ENCODE measurements around the gene FCHSD1.
"Not testable (repeated sequence)": the region's sequence is repeated elsewhere in the genome, so short reads cannot be mapped to it uniquely, and the experiment has no call there.

Gene FCHSD1

DNA sequence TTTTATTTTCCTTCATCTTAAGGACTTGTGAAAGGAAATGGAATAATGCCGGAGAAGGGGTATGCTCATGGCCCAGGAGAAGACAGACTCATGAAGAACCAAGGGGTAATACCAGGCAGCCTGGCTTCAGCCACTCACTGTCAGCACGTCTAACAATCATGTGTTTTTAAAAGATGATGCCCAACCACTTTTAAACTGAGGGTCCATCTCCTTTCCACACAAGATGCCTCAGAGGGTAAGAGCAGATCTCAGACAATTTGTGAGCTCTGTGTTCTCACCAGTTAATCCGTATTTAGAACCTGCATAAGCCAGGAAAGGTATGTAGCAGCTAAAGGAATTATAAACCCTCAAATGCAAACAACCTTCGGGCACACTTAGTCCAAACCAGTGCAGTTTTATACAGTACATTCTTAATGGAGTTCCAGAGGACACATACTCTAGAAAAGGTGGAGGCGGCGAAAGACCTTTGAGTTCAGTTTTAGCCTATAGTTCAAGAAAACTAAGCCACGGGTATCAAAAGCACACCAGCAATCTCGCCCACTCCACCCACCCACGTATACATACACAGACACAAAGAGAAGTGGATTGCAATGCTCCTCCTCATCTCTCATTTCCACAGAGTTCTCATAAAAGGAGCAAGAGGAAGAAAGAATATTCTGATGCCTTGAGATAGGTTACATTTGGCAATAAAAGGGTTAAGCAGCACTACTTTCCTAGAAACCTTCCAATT is 35.1 kb downstream of the FCHSD1 start:
- DNase-seq = no peak

DNA sequence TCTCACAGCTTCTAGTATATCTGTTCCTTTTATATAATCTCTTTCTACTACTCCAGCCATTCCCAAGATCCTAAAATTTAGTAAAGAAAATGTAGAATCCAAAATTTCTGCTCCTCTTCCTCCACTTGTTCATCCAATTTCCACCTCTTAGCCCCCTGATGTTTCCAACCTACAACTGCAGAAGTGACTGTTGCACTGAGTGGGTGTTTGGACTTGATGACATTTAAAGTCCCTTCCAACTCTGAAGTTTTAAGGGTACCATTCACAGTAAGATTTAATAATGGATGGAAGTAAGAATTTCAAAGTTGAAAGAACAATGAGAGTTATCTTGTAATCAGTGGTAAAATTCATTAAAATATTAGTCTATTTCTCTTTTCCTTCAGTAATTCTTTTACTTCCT is 37.9 kb downstream of the FCHSD1 start:
- DNase-seq = no peak

DNA sequence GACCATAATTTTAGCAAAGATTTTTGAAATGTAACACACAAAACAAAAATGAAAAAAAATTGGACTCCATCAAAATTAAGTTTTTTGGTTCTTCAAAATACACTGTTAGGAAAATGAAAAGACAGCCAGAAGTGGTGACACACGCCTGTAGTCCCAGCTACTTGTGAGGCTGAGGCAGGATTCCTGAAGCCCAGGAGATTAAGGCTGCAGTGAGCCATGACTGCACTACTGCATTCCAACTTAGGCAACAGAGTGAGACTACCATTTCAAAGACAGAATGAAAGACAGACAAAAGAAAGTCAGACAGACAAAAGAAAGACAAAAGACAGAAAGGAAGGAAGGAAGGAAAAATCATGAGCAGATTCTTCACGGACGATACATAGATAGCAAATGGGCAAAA is 39.9 kb downstream of the FCHSD1 start:
- no peak for DNase-seq

DNA sequence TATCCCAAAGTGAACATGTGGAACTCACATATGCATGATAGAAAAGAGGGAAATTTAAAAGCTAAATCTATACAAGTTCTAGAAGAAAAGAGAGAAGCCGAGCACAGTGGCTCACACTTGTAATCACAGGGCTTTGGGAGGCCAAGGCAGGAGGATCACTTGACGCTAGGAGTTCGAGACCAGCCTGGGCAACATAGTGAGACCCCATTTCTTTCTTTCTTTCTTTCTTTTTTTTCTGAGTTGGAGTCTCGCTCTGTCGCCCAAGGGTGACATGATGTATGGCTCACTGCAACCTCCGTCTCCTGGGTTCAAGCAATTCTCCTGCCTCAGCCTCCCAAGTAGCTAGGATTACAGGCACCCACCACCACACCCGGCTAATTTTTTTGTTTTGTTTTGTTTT is 41.3 kb downstream of the FCHSD1 start:
- not testable (repeated sequence) for DNase-seq

DNA sequence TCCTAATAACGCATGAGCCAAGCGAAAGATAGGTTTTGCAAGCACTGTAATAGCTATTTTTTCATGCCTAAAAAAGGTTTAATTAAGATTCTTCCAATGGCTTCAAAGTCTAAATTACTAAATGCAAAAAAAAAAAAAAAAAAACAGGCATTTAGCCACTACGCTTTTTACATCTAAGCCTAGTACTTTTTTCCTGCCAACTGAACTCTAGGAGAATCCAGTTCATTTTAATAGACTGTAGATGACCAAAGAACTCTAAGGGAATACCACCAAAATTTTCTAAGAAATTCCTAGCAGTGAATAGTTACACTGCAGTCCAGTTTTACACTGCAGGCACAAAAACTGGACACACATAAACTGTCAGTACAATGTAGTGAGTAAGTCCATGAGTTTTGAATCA is 42.2 kb downstream of the FCHSD1 start:
- DNase-seq = no peak

DNA sequence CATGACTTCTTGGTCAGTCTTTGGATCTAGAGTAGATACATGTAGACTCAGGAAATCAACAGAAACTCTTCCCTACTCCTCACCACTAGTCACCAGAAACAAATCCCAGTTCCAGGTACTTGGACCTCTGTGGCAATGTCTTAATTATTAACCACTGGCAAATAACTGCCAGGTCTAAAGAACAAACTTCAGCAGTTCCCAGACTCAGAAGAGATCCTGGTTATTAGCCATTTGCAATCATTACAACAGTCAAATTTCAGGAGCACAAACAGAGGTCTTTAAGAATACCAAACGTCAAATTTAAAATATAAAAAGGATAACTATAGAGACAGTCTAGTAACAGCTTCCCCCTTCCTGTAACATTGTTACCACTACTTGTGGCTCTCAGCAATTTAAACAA is 42.7 kb downstream of the FCHSD1 start:
- DNase-seq = no peak

DNA sequence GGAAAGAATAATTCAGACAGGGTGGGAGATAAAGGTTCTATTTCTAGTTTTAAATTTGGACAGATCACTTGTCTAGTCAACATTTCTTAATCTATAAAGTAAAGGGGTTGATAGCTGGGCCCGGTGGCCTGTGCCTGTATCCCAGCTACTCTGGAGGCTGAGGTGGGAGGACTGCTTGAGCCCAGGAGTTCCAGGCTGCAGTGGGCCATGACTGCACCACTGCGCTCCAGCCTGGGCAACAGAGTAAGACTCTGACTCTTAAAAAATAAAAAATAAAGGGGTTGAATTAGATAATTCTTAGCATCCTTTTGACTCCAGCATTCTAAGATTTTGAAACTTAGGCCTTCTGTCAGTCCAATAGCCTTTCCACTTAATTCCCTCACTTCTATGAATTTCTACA is 43.2 kb downstream of the FCHSD1 start:
- no peak for DNase-seq

DNA sequence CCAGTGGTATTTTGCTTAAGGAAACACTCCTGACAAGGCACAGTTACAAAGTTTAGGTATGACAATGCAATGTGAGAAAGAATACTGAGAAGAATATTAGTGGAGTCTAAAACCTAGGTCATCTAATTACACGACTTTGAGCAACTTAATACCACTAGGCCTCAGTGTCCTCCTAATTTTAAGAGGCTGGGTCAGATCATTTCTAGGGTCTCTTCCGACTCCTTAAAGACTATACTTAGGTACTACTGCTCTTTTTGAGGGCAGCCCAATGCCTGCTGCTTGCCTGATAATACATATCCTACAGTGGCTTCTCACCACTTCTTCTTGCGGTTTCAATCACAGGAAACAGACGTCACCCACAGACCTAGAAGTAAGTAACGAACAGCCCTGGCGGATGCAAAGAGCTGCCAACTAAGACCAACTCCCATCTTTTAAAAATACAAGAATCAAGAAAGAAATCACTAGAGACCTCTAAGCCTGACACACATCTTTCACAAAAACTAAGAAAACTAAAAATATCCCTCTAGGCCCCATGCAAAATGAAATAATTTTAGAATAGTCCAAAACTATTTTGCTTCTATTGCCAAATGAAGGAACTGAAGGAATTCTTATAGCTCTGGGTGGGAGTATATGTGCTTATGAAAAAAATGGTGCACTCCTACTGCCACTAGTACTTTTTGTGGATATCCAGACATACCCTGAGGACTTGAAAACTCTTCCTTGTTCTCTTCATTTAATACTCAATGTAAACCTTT is 45.5 kb downstream of the FCHSD1 start:
- peak in 1 of 14 donors; percentile 14 for DNase-seq

DNA sequence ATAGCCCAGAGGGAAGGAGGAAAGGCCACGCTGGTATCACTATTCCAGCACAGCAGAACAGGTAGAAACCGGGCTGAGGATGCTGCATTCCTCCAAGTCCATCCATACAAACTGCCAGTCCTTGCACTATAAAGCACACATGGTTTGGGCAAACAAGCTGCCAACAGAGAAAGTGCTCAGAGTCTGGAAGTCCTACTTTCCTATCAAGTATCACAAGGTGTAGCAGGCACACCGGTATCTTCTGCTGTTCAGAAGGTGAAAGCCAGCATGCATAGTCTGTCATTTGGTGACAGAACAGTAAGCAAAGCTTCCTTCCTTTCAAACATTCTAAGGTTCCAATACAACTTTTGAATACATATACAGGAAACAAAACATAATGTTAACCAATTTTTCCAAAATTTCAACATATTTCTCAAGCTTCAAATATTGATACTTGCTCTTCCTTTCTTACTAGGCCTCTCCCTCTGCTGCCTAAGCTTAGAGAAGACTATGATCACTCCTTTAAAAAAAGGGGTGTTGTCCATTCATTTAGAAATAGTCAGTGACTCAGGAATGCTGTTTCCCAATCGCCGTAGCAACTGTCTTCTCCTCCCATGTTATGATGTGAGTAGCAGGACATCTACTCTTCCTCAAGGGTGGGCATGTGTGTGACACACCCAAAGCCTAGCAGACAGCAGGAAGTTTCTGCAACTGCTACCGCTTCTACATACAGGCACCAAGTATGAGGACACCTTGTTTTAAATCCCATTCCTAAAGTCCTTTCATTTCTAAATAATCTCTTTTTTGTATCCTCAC is 47.1 kb downstream of the FCHSD1 start:
- DNase-seq = no peak

DNA sequence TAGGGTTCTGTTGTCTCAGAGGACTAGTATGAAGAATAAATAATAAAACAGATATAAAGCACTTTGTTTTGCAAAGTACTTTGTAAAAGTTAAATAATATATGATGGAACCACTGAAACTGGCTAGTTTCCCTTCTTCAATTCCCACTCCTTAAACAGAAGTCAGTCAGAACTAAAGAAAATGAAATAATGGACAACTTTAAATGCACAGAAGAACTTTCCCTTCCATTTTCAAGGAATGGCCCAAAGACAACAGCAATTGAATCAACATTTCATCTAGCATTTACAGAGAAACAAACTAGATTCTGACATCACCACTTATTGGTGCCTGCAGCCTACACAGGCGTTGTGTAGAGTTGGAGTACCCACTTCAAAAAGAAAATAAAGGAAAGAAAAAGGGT is 48.6 kb downstream of the FCHSD1 start:
- DNase-seq = no peak

DNA sequence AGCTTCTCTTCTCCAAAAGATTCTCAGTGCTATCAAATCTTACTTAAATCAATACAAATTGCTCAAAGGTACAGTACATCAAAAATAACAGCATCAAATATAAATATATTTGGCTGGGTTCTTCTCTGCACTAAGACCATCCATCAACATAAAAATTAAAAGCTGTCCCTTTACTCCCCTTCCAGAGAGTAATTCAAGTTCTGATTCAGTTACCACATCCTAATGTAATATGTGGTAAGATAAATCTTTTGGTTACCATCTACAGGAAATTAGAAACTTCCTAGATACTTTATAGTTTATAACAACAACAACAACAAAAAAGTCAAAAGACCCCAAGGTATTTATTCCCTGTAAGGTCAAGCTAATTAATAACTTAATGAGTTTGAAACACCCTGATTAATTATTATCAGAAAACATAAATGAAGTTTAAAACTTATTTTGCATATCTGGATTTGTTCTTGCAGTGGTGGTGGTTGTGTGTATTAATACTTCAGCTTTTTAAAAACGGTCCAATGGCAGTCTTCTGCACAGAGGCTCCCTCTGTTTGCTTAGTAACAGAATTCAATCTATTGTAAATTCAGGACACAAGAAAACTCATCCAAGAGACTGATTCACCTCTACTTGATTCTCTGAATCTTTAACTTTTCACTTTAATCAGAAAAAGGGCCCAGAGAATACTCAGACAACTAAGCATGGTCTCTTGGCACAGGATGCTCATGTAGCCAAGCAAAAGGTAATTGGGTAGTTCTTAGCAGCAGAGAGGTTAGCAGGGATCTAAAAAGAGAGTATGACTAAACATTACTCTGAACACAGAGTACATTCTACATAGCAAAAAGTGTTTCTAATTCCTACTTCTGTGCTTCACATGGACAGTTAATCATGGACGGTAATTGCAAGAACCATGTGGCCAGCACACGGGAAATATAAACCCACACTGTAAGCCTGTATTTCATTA is 52.5 kb downstream of the FCHSD1 start:
- no peak for DNase-seq

DNA sequence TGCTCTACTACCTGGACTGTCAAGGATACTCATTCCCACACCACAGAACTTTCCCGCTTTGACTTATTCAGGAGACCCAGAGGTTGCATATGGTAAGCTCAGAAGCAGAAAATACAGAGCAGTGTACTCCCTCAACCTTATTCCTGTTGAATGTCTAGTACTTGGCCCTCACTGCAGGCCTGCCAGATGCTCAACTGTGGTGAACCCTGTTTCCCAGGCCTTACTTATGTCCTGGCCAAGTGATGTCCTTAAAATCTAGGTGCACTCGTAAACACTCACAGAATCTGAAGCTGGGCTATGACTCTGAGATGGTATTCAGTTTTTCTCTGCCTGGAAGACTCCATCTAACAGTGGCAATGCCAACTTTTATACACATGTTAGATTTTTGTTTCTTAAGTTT is 53.4 kb downstream of the FCHSD1 start:
- no peak for DNase-seq

DNA sequence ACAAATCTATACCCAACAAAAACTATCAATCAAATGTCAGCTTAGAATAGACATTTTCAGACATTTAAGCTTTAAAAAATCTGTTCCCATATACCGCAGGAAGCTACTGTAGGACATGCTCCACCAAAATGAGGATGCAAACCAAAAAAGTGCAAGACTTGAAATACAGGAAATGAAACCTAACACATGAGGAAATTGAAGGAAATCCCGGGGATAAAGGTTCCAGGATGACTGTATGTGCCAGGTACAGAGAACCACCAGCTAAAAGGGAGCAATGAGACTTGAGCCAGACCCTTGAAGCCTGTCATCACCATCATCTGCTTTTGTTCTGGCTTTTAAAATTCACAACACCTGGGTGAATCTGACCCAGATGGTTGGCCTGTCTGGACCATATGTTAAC is 53.8 kb downstream of the FCHSD1 start:
- DNase-seq = no peak

DNA sequence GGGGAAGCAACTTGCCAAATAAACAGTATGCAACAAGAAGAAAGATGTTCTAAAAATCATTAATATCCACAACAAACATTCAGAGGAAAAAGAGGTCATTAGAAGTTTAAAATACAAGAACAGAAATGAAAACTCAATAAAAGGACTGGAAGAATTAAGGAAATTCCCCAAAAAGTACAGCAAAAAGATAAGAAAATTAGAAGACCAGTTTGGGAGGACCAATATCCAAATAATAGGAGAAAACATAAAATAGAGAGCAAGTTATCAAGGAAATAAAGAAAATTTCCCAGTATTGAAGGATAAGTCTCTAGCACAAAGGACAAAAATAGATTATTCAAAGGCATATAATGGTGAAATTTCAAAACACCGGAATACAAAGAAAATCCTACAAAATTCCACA is 54.4 kb downstream of the FCHSD1 start:
- no peak for DNase-seq

DNA sequence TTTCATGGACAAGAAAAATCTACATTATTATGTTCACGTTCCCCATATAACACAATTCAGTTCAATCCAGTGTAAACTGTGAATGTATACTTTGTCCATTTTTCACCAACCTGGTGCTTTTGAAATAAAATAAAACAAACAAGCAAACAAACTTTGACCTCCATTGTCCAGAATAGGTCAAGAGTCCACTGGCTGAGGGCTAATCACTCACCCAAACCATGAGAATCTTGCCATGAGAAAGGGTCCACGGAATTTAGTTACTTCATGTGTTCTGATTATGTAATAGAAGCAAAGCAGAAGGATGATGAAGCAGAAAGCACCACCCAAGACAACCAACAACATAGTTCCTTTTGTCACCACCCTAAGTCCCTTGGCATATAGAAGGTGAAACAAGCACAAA is 61.1 kb downstream of the FCHSD1 start:
- DNase-seq = no peak

Measured in C1 segment of cervical spinal cord (tissue), 14 donors.